ENCODE data around the gene CFAP119. TPM values are rescaled to one million over a fixed set of nuclear protein-coding genes. Genes with fewer than 3 reads are reported as not detected.
A peak's percentile ranks its signal among the peaks of the same experiment; 100 is the strongest.

The CFAP119 gene
- total and polyA plus RNA-seq, 2 donors from 2014 or later = 12.2 to 13.5 TPM

- no peak for TF ChIP-seq CTCF (IDR thresholded peaks at IDR 0.05; ENCODE audit: borderline replicate concordance, extremely low read depth, insufficient read depth)
- Histone ChIP-seq H3K36me3 (ENCODE audit: control insufficient read depth in 2 of 3, insufficient read depth in 3 of 3, low read length in 3 of 3) (peaks cover 24 to 76% (median 60%) of the 10 kb centered on the region in 3 donors), H3K27ac (ENCODE audit: low read depth in 2 of 2, low read length in 2 of 2) (no peak overlapping the region), H3K4me1 (ENCODE audit: control insufficient read depth in 2 of 3, insufficient read depth in 2 of 3, low read depth in 1 of 3, low read length in 3 of 3) (no peaks in the 10 kb centered on the region), H3K9ac (ENCODE audit: low read length in 3 of 3) (no peak overlapping the region), H3K9me3 (ENCODE audit: control insufficient read depth in 2 of 3, insufficient read depth in 1 of 3, low read length in 3 of 3) (no peaks in the 10 kb centered on the region), H3K4me3 (ENCODE audit: low read length in 3 of 3) (no peak overlapping the region), H3K27me3 (ENCODE audit: control insufficient read depth, insufficient read depth, low read length) (no peaks in the 10 kb centered on the region)
- intact Hi-C loops (cut with DNase I) = no loop called here
- peak in 1 of 5 donors; percentile 37 for DNase-seq
- FAIRE-seq = no peak
These were observed 46.0 kb downstream of the CFAP119 start for GRCh38 chr16:30715750-30716445.

- intact Hi-C loops (cut with DNase I) = no loop called here
- peak in 1 of 5 donors; percentile 19 for DNase-seq
- no peak for FAIRE-seq
- Histone ChIP-seq H3K9ac (ENCODE audit: low read length in 3 of 3) (no peak overlapping the region), H3K36me3 (ENCODE audit: control insufficient read depth in 2 of 3, insufficient read depth in 3 of 3, low read length in 3 of 3) (peaks cover 32 to 88% (median 75%) of the 10 kb centered on the region in 3 donors), H3K4me3 (ENCODE audit: low read length in 3 of 3) (no peak overlapping the region), H3K4me1 (ENCODE audit: control insufficient read depth in 2 of 3, insufficient read depth in 2 of 3, low read depth in 1 of 3, low read length in 3 of 3) (no peaks in the 10 kb centered on the region), H3K27ac (ENCODE audit: low read depth in 2 of 2, low read length in 2 of 2) (no peak overlapping the region), H3K9me3 (ENCODE audit: control insufficient read depth in 2 of 3, insufficient read depth in 1 of 3, low read length in 3 of 3) (no peaks in the 10 kb centered on the region), H3K27me3 (ENCODE audit: control insufficient read depth, insufficient read depth, low read length) (no peaks in the 10 kb centered on the region)
- TF ChIP-seq CTCF (IDR thresholded peaks at IDR 0.05; ENCODE audit: borderline replicate concordance, extremely low read depth, insufficient read depth) = no peak
These were observed 50.1 kb downstream of the CFAP119 start for GRCh38 chr16:30711712-30712111.

- FAIRE-seq = no peak
- no peak overlapping the region for H3K9ac ChIP-seq (ENCODE audit: low read length in 3 of 3)
- DNase-seq = no peak
- H3K27me3 ChIP-seq (ENCODE audit: control insufficient read depth, insufficient read depth, low read length) = no peaks in the 10 kb centered on the region
- peaks cover 32 to 88% (median 75%) of the 10 kb centered on the region in 3 donors for H3K36me3 ChIP-seq (ENCODE audit: control insufficient read depth in 2 of 3, insufficient read depth in 3 of 3, low read length in 3 of 3)
- TF ChIP-seq CTCF (IDR thresholded peaks at IDR 0.05; ENCODE audit: borderline replicate concordance, extremely low read depth, insufficient read depth) = no peak
- H3K4me1 ChIP-seq (ENCODE audit: control insufficient read depth in 2 of 3, insufficient read depth in 2 of 3, low read depth in 1 of 3, low read length in 3 of 3) = no peaks in the 10 kb centered on the region
- no peak overlapping the region for H3K4me3 ChIP-seq (ENCODE audit: low read length in 3 of 3)
- intact Hi-C loops (cut with DNase I) = no loop called here
- no peak overlapping the region for H3K27ac ChIP-seq (ENCODE audit: low read depth in 2 of 2, low read length in 2 of 2)
- no peaks in the 10 kb centered on the region for H3K9me3 ChIP-seq (ENCODE audit: control insufficient read depth in 2 of 3, insufficient read depth in 1 of 3, low read length in 3 of 3)
These were observed 50.9 kb downstream of the CFAP119 start for GRCh38 chr16:30710971-30711370.

Other genes starting within 250 kb of the CFAP119 start
- gene ZNF768, start 235.5 kb downstream of the CFAP119 start, total RNA-seq = 36.2 TPM
- 46.9 TPM for gene ZNF768, start 235.5 kb downstream of the CFAP119 start, polyA plus RNA-seq (ENCODE audit: insufficient read depth, low read depth, low replicate concordance)
- gene ZNF747, start 227.2 kb downstream of the CFAP119 start, total RNA-seq = 11.6 TPM
- gene ZNF747, start 227.2 kb downstream of the CFAP119 start, polyA plus RNA-seq (ENCODE audit: insufficient read depth, low read depth, low replicate concordance) = 10.1 TPM
- gene ZNF764, start 203.7 kb downstream of the CFAP119 start, total RNA-seq = 11.9 TPM
- 4.4 TPM for gene ZNF764, start 203.7 kb downstream of the CFAP119 start, polyA plus RNA-seq (ENCODE audit: insufficient read depth, low read depth, low replicate concordance)
- gene ZNF688, start 190.3 kb downstream of the CFAP119 start, total RNA-seq = 16.7 TPM
- 32.7 TPM for gene ZNF688, start 190.3 kb downstream of the CFAP119 start, polyA plus RNA-seq (ENCODE audit: insufficient read depth, low read depth, low replicate concordance)
- gene ZNF785, start 176.4 kb downstream of the CFAP119 start, total RNA-seq = 18.5 TPM
- 6.3 TPM for gene ZNF785, start 176.4 kb downstream of the CFAP119 start, polyA plus RNA-seq (ENCODE audit: insufficient read depth, low read depth, low replicate concordance)
- 9.0 TPM for gene ZNF689, start 151.7 kb downstream of the CFAP119 start, total RNA-seq
- gene ZNF689, start 151.7 kb downstream of the CFAP119 start, polyA plus RNA-seq (ENCODE audit: insufficient read depth, low read depth, low replicate concordance) = 3.9 TPM
- gene PRR14, start 111.1 kb downstream of the CFAP119 start, total RNA-seq = 51.6 TPM
- 44.2 TPM for gene PRR14, start 111.1 kb downstream of the CFAP119 start, polyA plus RNA-seq (ENCODE audit: insufficient read depth, low read depth, low replicate concordance)
- gene FBRS, start 103.6 kb downstream of the CFAP119 start, total RNA-seq = 66.2 TPM
- gene FBRS, start 103.6 kb downstream of the CFAP119 start, polyA plus RNA-seq (ENCODE audit: insufficient read depth, low read depth, low replicate concordance) = 26.3 TPM
- 71.9 TPM for gene SRCAP, start 62.9 kb downstream of the CFAP119 start, total RNA-seq
- 1.6 TPM for gene SRCAP, start 62.9 kb downstream of the CFAP119 start, polyA plus RNA-seq (ENCODE audit: insufficient read depth, low read depth, low replicate concordance)
- 27.8 TPM for gene PHKG2, start 13.6 kb downstream of the CFAP119 start, total RNA-seq
- gene PHKG2, start 13.6 kb downstream of the CFAP119 start, polyA plus RNA-seq (ENCODE audit: insufficient read depth, low read depth, low replicate concordance) = 34.9 TPM
- gene RNF40, start 260 bp upstream of the CFAP119 start, total RNA-seq = 109 TPM
- 74.3 TPM for gene RNF40, start 260 bp upstream of the CFAP119 start, polyA plus RNA-seq (ENCODE audit: insufficient read depth, low read depth, low replicate concordance)
- gene ZNF629, start 25.1 kb upstream of the CFAP119 start, total RNA-seq = 19.8 TPM
- 8.1 TPM for gene ZNF629, start 25.1 kb upstream of the CFAP119 start, polyA plus RNA-seq (ENCODE audit: insufficient read depth, low read depth, low replicate concordance)
- 40.0 TPM for gene BCL7C, start 132.0 kb upstream of the CFAP119 start, total RNA-seq
- gene BCL7C, start 132.0 kb upstream of the CFAP119 start, polyA plus RNA-seq (ENCODE audit: insufficient read depth, low read depth, low replicate concordance) = 77.9 TPM
- 7.3 TPM for gene CTF1, start 134.6 kb upstream of the CFAP119 start, total RNA-seq
- 13.0 TPM for gene CTF1, start 134.6 kb upstream of the CFAP119 start, polyA plus RNA-seq (ENCODE audit: insufficient read depth, low read depth, low replicate concordance)
- 18.9 TPM for gene FBXL19, start 161.5 kb upstream of the CFAP119 start, total RNA-seq
- 7.4 TPM for gene FBXL19, start 161.5 kb upstream of the CFAP119 start, polyA plus RNA-seq (ENCODE audit: insufficient read depth, low read depth, low replicate concordance)
- gene ORAI3, start 187.0 kb upstream of the CFAP119 start, total RNA-seq = 23.1 TPM
- 32.3 TPM for gene ORAI3, start 187.0 kb upstream of the CFAP119 start, polyA plus RNA-seq (ENCODE audit: insufficient read depth, low read depth, low replicate concordance)
- gene SETD1A, start 195.7 kb upstream of the CFAP119 start, total RNA-seq = 18.8 TPM
- 4.8 TPM for gene SETD1A, start 195.7 kb upstream of the CFAP119 start, polyA plus RNA-seq (ENCODE audit: insufficient read depth, low read depth, low replicate concordance)
- gene HSD3B7, start 223.1 kb upstream of the CFAP119 start, total RNA-seq = 40.5 TPM
- 24.4 TPM for gene HSD3B7, start 223.1 kb upstream of the CFAP119 start, polyA plus RNA-seq (ENCODE audit: insufficient read depth, low read depth, low replicate concordance)
- gene STX1B, start 248.6 kb upstream of the CFAP119 start, total RNA-seq = 1.7 TPM
- 0.22 TPM for gene STX1B, start 248.6 kb upstream of the CFAP119 start, polyA plus RNA-seq (ENCODE audit: insufficient read depth, low read depth, low replicate concordance)

Data from kidney (tissue), 14 donors.